Erythroblast (primary cell): Measurements from ENCODE around the gene SLC2A14.
"Not testable (repeated sequence)": the region's sequence is repeated elsewhere in the genome, so short reads cannot be mapped to it uniquely, and the experiment has no call there.

ENCODE experiments used
- GATA1 ChIP-seq: IDR thresholded peaks from 2 replicates; pipeline ENCODE4 v1.6.1; 2011; ENCODE audit warnings: low read depth, mild to moderate bottlenecking, control low read depth, low read length, moderate library complexity
- POLR2A ChIP-seq: IDR thresholded peaks from 2 replicates; pipeline ENCODE4 v1.6.1; 2011; ENCODE audit warnings: mild to moderate bottlenecking, low read length

- not testable (repeated sequence) for TF ChIP-seq POLR2A, GATA1
These were observed 8.4 kb upstream of the SLC2A14 start for GRCh38 chr12:7880952-7881735.
